Activated CD8-positive, alpha-beta memory T cell treated with anti-CD3 and anti-CD28 coated beads, Interleukin-2, amount 50 U/mL, for 1 hour (primary cell): ENCODE data around the gene EFHB.
"Not testable (repeated sequence)": the region's sequence is repeated elsewhere in the genome, so short reads cannot be mapped to it uniquely, and the experiment has no call there.

Source experiments
- DNase-seq: peaks from one replicate; pipeline ENCODE4 v3.0.0-alpha.2; 2020; ENCODE audit errors: extremely low read depth

Gene EFHB, protein sequence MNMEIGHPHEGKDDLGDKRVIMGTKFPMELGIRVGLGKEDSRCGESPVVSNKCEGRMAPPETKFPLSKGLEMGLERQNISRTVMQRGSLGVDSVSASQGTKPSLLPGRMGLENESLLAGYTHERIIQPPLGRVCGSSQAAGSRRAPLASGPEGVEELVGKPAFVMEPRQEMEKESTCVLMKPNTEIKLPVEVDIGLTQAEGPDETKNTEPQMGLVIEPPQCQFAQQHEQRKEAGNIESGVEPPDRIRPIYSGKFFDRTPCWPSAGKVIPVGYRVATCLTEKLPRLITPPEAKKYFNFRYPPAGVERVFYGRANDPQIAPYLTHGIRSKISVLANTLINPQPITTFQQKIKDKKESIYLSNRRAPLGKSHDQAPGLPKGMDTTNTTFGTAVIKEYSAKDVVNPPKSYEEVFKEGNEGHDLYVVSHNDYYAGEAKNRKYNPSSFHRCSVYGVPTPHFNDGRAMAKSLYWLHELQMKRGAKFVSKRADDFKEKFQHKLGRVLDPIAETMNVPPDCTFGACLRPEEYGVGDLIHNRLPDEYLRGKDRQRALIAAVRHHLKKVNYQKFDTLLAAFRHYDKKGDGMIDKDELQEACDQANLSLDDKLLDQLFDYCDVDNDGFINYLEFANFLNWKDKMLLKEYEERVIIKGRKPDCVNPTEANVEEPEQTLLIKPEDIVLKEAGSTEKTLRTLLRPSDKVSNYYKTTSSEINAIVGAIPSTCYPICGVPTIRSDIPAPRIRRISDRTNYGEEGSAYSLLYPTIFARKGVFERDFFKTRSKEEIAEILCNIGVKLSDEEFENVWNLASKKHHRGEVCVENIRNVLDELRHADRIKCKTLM

DNA sequence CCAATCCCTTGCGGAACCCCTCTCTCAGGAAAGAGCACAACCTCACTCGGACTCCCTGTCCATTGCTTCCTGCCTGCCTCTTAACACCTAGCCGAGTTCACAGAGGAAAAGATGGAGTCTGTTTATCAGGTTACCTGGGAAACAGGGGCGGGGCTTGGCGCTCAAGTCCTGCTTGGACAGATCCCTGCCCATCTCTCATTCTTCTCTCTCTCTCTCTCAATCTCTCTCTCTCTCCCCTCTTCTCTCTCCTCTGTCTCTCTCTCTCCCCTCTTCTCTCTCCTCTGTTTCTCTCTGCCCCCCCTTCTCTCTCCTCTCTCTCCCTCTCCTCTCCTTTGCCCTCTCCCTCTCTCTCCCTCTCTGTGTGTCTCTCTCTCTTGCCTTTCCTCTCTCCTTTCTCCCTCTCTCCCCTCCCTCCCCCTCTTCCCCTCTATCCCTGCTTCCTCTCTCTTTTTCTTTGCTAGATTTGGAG lies at the start of gene EFHB:
Gene EFHB (minus strand): TSS at position 120 of the 469 bp plus-strand sequence. CDS start 199 bp downstream, outside the sequence.
- no peak for DNase-seq

GRCh38 chr3:19972054-19972453 lies 38.0 kb upstream of the EFHB start:
- DNase-seq = no peak

- DNase-seq = no peak
Observed at GRCh38 chr3:19970327-19970726, 36.3 kb upstream of the EFHB start.

GRCh38 chr3:19967812-19968211 lies 33.8 kb upstream of the EFHB start:
- no peak for DNase-seq

DNA sequence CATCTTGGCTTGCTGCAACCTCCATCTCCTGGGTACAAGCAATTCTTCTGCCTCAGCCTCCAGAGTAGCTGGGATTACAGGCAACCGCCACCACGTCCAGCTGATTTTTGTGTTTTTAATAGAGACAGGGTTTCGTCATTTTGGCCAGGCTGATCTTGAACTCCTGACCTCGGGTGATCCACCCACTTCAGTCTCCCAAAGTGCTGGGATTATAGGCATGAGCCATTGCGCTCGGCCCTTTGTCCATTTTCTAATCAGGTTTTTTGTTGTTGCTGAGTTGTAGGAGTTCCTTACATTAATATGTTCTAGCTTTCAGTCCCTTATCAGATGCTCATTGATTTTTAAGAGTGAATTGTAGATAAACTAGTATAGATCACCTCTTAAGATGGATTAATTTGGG lies 33.2 kb upstream of the EFHB start:
- no peak for DNase-seq

- DNase-seq = no peak
Observed at GRCh38 chr3:19961960-19962359, 27.9 kb upstream of the EFHB start.

DNA sequence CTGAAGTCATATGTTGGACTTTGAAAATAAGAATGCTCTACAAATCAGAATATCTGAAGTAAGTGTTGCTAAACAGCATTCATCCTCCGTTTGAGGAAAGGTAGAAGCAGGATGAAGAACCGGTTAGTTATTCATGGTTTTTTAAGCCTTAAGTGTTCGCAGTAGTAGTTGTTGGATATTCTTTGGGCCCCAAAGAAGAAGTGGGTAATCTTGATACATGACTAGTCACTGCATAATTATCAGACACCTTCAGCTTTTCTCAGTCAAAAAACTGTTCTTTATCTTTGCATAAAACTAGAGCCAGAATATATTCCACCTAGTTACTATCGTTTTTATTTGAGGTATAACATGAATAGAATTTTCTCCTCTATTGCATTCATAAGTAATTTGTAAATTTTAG lies 26.7 kb upstream of the EFHB start:
- DNase-seq = no peak

GRCh38 chr3:19959505-19959904 lies 25.5 kb upstream of the EFHB start:
- no peak for DNase-seq

DNA sequence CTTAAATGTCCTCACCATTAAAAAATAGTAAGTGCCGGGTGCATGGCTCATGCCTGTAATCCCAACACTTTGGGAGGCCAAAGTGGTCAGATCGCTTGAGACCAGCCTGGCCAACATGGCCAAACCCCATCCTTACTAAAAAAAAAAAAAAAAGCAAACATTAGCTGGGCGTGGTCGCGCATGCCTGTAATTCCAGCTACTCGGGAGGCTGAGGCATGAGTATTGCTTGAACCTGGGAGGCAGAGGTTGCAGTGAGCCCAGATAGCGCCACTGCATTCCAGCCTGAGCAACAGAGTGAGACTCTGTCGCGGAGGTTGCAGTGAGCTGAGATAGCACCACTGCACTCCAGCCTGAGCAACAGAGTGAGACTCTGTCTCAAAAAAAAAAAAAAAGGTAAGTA lies 23.3 kb upstream of the EFHB start:
- DNase-seq = not testable (repeated sequence)

DNA sequence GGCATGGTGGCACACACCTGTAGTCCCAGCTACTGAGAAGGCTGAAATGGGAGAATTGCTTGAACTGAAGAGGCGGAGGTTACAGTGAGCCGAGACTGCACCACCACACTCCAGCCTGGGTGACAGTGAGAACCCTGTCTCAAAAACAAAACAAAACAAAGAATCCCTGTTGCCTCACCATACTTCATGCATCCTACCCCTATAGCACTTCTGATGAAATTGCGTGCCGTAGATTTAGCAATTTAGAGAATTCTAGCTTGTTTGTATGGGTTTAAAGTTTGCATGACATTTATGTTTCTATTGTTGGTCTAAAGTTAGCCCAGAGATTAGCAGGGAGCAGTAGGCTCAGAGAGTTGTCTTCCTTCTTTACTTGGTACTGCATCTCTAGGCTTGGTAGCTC lies 20.7 kb upstream of the EFHB start:
- DNase-seq = no peak

DNA sequence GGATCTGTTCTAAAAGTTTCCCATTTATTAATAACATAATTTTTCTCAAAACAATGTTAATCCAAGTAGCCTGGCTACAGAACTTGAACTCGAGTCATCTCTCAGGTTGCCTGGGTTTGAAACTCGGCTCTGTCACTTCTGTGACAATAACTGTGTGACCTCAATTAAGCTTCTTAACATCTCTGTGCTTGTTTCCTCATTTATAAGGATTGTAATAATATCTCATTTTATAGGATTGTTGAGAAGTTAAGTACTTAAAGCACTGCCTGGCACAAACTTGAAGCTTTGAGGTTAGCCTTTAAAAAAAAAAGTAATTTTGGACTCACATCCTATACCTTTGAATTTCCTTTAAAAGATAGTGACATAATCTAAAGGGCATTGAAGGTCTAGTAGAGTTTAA lies 16.3 kb upstream of the EFHB start:
- DNase-seq = no peak

GRCh38 chr3:19948226-19948591 lies 14.2 kb upstream of the EFHB start:
- DNase-seq = no peak

DNA sequence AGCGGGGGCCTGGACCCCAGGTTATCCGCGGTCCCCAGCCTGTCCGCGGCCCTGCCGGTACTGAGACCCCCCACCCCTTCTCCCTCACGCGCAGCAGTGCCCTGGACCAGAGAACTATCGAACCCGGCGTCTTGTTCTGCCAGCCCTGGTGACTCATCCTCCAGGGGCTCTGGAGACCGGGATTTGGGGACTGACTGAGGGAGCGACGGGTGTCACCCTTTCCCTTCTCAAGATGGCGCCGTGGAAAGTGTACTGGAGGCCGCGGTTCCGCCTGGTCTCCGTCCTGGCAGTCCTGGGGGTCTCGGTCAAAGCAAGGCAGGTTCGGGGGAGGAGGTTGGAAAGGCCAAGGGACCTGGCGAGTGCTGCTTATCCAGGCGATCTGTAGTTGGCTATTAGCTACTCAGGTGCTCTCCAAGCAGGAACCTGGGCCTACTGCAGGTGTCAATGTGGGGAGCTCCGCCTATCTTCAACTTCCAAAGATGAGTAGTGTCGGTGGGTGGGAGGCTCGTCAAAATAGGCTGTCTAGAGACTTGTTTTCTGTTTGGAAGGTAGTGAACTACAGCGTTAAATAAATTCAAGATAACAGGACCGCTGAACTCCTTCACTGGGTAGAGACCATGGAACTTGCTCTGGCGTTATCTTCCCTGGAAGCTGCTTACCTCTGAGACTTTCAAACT lies 13.7 kb upstream of the EFHB start:
- DNase-seq = no peak

DNA sequence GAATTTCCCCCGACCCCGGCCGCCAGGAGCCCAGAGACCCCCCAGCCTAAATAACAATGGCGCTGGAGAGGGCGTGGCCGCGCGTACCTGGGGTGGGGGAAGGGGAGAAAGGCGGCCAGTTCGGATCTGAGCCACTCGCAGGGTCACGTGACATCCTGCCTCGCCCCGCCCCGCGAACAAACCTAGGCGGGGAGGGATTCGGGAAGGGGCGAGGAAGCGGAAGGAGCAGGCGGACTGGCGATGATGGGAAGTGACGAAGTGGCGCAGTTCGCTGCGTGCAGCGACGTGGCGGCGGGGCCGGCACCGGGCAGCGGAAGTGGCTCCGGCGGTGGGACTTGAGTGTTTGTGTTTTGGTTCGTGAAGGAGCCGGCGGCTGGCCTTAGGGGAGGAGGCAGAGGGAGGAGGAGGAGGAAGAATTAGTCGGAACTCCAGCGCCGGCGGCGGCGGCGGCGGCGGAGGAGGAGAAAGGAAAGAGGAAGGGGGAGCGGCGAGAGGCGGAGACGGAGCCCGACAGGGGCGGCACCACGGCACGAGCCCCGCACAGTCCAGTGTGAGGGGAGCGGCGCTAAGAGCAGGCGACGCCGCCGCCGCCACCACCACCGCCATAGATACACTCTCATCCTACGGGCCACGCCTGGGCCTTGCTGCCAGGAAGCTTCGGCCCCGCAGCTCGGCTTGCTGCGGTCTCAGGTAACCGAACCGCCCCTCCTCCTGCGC lies 13.0 kb upstream of the EFHB start, which contains the start of gene RAB5A:
Gene RAB5A (plus strand): TSS at position 266 of the 717 bp plus-strand sequence. CDS start 3,802 bp downstream, outside the sequence.
- DNase-seq = peak; percentile 91

DNA sequence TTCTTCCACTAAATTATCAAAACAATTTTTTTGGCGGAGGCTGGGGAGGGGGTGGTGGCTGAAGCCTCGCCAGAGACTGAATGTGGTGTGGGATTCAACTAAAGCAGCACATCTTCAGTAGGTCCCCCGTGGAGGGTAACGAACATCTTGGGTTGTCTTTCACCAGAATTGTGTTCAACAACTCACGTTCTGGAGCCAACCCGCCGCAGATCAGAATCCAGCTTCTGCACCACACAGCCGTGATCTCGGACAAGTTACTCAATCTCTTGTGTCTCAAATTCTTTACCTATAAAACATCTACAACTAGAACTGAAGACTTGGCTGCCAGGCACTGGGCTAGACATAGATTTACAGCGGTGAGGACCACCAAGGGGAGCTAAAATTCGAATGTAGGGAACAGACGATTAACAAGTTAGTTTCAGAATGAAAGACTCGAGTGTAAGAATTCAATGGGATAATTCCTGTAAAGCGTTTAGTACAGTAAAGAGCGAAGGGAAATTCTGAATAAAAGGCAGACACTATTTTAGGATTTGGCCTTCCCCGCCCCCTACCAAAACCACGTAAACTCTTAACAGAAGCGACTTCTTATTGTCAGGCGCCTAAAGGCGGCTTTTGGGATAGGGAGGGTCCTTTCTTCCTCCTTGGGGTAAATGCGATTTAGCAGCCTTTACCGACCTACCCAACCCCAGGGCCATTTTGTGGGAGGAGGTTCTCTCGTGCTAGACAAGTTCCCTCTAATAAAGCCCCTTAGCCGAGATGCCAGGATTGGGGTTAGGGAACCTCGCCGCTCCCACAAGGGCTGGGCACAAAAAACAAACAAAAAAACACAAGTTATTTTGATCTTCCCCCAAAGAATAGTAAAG lies 12.2 kb upstream of the EFHB start:
- no peak for DNase-seq

GRCh38 chr3:19945534-19945933 lies 11.5 kb upstream of the EFHB start:
- DNase-seq = no peak

- no peak for DNase-seq
Observed at GRCh38 chr3:19940643-19941042, 6.6 kb upstream of the EFHB start.

DNA sequence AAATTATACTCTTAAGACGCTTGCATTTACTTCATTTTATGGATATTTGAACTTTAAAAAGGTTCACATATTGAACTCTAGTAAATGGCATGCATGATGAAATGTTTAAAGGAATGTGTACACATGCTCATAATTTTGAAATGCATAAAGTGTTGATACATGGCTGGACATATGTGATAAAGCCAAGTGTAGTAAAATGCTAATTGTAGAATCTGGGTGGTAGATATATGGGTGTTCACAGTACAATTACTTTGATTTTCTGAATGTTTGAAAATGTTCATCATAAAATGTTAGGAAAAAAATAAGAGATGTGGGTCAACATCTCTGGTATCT lies 4.2 kb upstream of the EFHB start:
- DNase-seq = no peak

DNA sequence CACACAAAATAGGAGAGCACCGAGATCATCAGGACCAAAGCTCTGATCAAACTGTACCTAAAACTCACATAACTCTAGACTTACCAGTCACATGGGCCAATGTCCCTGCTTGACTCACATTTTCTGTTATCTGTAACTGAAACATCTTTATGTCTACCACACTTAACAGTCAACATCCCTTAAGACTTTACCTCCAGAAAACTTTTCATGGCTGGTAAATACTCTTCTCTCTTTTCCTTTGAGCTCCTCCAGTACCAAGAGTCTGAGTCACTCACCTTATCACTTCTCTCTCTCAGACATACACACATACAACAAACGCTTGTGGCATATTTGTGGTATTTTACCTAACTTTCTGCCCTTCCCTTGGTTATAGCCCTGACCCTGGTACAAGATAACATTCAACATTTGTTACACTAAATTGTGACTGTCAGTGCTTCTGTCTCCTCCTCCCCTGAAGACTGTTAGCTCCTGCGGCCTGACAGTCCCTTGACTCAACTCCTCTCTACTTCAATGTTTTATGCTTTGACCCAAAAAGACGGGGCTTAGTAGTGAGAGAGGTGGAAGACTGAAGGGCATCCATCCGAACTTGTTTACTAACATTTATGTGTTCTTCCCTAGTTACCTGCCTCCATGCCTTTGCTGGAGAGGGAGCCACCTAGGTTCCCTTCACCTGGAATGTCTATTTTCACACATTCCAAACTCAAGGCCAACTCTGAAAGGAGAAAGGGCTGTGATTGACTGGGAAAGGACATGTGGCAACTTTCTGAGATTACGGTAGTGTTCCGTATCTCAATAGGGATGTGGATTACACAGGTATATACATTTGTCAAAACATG lies 3.7 kb upstream of the EFHB start:
- DNase-seq = no peak

GRCh38 chr3:19932422-19932821 lies 1.6 kb downstream of the EFHB start:
- no peak for DNase-seq
